Activated gamma-delta T cell (primary cell): ENCODE results near the gene VEZF1.

ENCODE experiments used
- DNase-seq: peaks from one replicate; lab custom pipeline; 2025; lab: John Stamatoyannopoulos, UW

Gene VEZF1

DNA sequence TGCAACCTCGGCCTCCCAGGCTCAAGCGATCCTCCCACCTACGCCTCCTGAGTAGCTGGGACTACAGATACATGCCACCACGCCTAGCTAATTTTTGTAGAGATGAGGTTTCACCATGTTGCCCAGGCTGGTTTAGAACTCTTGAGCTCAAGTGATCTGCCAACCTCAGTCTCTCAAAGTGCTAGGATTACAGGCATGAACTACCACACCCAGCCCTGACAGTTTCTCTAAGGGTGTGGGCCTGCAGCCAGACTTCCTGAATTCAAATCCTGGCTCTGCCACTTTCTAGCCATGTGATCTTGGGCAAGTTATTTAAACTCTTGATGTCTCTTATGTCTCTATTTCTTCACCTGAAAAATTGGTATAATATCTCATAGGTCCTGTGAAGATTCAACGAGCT lies 38.4 kb downstream of the VEZF1 start:
- DNase-seq, result no peak

DNA sequence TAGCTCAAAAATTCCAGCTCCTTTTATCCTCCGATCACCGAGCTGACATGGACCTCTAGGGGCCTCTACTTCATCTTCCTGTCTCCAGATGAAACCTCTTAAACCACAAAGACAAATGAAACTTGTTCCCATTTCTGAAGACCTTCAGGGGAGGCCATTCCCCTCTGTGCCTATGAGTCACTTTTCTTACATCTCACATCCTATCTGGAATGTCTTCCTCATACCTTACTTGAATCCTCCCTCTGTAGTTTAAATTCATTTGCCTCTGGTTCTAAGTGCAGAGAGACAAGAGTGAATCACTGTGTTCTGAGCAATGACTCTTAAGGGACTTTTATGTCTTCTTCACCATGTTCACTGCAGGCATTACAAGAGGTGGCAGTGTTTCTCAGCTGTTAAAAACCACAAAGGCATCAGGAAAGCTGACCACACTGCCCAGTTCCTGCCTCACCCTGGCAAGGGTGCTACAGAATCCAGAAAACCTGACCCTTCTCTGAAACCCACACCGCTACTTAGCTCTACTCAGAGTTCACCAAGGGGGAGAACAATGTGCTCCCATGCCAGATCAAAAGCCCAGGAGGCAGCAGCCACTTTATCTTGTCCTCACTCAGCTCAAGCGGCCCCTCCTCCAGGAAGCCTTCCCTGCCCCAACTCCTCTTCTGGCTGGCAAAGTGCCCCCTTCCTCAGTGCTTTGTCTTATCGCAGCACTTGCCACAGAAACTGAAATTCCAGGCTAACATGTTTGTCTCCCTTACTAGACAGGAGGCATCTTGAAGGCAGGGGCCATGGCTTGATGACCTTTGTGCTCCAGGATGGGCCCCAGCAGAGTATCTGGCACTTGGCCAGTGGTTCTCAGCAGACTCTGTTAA lies 39.3 kb downstream of the VEZF1 start:
- DNase-seq, result no peak

DNA sequence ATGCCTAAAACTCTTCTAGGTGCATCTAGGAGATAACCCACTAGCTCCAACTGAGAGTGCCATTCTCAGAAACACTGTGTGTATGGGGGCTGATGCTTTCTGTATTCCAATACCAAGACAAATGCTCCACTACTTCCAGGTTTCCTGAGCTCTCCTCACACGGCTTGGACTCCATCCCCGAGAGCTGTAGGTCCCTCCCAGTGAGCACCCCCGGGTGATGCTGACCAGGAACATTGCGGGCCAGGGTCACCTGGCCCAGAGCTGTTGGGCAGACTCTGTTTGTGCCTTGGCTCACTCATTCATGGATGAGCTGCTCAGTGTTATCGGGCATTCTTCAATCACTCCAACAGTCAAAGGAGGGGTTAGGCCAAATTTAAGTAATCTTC lies 39.9 kb downstream of the VEZF1 start:
- DNase-seq, result no peak

DNA sequence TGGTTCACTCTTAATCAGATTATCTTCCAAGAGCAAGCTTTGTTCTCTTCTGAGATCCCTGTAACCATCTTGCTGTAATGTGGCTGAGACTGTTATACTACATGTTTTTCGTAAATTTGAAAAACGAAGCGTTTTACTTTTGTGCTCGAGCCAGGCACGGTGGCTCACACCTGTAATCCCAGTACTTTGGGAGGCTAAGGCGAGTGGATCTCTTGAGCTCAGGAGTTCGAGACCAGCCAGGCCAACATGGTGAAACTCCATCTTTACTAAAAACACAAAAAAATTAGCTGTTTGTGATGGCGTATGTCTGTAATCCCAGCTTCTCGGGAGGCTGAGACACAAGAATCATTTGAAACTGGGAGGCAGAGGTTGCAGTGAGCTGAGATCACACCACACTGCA lies 40.7 kb downstream of the VEZF1 start:
- no peak for DNase-seq

DNA sequence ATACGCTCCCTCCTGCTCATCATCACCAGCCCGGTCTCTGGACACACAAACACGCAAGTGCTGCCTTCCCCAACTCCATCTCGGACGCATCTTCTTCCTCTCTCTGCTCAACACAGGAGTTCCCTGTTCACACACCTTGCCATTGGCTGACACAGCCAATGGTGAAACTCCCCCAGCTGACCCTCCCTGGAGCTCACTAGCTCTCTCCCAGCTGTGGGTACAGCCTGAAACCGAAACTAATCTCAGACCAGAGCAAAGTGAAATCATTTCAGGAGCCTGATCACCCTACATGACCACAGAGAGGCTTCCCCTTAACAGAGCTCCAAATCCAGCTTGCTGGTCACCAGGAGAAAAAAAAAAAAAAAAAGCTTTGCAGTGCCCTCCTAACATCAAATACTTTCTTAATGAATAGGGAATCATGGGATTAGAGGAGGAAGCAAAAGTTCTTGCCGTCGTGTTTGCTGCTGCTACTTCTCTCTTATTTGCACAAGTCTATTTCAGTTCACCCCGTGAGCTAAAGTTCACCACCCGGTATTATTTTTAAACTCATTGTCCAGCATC lies 41.2 kb downstream of the VEZF1 start:
- DNase-seq, result no peak

DNA sequence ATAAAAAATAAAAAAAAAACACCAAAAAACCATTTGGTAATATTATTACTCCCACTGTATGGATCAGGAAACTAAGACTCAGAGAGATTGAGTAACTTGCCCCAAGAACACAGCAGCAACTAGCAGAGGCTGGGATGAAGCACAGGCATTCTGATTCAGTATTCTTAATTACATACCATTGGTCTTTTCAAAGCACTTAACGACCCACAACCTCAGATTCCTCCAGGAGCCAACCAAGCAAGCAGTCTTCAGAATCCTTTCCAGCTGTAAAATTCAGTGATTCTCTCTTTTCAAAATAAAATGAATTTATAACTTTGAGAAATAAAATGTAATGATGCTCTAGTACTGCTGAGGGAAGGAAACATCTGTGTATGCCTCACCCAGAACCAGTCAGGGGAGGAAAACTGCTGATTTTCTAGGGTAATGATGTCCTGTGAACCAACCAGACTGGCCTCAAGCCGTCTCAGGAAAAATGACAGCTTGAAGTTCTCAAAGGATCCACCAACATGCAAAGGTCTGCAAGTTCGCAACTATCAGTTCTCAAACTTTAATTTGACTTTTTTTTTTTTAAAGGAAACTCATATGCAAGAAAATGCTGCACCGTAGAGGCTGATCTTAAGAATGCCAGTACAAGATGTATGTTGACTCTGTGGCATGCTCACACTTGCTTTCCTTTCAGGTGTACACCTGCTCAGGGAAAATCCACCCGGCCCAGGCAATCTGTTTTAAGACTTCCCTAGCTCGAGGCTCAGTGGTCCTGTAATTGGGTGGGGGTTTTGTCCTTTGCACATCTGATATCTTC lies 41.9 kb downstream of the VEZF1 start:
- no peak for DNase-seq

DNA sequence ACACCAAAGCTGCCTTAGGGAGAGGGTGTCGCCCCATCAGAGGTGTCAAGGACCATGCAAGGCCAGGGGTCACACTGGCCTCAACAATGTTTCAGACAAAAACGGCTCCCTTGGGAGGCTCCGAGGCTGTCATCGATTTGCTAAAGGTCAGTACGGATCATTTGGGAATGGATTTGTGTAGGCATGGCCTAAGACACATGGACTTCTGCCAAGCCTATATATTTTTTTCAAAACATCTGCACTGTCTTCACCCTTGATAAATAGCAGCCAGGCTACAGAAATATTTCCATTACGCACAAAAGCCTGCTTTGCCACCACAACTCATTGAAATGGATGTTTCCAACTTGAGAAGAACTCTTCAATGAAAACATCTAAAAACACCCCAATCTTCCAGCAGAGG lies 43.1 kb downstream of the VEZF1 start:
- no peak for DNase-seq

DNA sequence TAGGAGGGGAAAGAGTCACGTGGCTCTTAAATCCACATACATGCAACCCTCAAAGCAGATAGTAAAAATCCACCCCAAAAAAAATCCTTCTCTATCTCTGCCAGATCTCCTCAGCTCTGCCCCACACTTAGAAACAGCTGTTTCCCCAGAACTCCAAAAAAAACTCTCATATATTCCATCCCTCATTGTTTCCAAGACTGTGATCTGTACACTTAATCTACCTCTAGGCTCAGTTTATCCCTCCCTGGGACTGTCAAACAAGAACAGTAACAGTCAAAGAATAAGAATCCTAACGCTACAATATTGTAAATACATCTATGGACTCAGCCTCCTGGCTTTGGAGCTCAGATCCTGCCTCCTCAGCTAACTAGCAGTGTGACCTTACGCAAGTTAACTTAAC lies 44.4 kb downstream of the VEZF1 start:
- no peak for DNase-seq

DNA sequence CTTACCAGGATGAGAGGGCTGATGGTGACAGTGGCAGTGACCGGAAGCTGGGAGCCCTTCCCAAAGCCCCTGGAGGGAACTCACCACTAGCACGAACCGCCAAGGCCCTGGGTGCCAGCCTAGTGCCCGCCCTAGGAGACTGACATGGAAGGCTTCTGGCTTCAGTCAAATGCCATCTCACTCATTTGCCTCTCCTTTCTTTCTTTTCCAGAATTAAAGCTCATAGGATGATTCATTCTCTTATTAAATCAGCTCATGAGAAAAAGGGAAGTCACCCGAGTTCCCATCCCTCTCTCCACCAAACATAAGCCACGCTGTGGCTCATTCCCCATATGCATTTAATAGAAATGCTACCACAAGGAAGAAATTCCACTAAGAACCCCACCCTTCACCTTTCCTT lies 44.9 kb downstream of the VEZF1 start:
- no peak for DNase-seq

DNA sequence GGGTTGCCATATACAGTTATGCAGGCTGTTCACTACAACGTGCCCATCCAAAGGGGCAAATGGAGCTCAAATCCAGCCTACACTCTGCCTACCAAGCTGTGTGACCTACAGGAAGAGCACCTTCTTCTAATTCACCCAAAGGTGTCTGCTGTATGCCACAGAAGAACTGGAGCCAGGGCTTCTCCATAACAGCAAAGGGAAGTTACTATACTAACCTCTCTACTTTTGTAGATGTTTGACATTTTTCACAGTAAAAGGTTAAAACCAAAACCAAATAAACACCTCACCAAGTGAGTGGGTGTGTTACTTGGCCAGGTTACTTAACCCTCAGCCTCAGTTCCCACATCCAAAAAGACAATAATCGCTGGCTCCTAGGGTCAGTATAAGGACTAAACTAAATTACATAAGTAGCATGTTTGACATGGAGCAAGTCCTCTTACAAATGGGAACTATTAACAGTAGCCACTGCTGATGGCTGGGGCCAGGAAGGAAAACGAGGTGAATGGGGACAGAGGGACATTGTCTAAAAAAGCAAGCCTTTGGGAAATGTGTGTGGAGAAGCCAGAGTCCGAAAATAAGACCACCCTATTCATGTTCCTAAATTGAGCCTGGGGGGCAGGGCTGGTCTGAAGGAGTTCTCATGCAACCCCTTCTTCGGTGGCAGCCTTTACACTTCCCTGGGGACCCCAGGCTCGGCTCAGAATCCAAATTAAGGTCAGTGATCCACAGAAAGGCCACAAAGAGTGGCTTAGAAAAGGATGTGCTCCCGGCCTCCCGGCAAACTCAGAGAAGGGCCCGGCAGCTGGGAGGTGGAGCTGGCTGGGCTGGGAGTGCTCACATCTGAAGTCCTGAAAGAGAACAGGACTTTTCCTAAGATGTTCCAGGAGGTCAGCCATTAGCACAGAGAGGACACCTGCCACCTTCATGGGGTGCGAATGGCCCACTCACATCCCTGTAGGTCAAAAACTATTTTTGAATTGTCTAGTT lies 46.4 kb downstream of the VEZF1 start:
- no peak for DNase-seq

DNA sequence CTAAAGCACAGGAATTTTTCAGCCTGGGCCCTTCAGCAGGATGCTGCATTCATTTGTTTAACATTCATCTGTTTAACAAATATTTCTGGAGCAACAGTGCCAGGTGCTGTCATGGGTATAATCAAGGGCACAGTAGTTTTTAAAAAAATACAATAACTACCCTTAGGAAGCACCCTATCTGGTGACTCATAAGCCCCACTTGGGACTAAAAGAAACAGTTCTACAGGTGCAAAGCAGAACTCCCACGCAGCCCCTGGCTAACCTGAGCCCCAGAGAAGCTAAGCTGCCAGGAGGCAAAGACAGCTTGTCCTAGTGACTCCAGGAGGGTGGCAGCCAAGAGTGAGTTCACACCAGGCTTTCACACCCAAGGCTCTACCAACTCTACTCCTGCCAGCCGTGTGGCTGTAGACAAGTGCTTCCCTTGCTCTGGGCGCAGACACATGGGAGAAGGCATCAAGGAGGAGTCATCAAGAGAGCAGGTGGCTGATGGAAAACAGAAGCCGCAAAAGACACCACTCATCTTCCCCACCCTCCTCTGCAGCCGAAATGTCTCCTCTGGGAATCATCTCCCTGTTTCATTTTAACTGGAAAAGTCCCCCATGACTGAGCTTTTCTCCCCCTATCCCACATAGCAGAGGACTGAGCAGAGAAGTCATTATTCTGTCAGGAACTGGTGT lies 47.3 kb downstream of the VEZF1 start:
- no peak for DNase-seq

DNA sequence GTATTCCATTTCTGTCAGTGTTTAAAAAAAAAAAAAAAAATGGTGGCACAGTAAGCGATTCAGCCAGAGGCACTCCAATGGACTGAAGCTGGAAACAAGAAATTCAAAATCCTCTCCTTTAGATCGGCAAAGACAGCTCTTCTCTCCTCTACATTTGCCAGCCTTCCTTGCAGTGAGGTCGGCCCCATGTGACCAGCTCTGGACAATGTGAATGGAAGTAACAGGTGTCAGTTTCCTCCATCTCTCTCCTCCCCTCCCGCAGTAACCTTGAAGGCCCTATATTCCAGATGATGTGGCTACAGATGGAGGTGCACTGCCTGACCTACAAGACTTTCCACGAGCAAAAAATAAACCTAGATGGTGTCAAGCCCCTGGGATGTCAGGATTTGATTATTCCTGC lies 47.8 kb downstream of the VEZF1 start:
- no peak for DNase-seq

DNA sequence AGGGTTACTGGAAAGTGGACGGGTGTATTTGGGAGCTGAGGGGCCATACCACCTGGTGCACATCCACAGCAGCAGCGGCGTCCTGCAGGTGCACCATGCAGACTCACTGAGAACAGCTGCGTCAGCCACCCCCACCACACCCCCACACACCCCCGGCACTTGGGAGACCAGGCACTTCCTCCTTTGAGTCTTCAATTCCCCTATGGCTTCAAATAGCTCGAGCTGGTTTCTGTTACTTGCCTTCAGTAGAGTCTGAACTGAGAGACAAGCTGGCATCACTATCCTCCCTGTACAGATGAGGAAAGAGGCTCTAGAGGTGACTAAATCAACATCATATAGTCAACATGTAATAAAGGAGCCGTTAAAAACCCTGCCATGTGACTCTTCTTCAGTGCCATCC lies 48.3 kb downstream of the VEZF1 start:
- DNase-seq, result no peak

DNA sequence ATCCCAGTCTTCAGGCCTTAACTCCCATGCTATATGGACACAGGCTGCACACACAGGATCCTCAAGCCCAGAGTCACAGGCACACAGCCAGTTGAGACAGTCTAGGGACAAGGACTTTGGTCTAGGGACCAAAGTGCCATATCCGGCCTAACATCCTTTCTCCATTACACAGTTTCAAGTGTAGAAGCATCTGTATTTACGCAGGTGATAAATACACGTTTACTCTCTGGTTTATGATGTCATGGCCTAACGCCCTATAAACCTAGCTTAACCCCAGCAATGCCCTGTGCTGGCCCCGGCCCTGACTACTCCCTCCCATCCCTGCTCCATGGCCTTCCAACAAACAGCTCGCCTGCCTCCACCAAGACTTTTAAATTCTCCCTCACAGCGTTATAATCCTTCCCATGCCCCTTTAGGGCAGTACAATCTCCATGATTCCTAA lies 50.0 kb downstream of the VEZF1 start:
- no peak for DNase-seq

DNA sequence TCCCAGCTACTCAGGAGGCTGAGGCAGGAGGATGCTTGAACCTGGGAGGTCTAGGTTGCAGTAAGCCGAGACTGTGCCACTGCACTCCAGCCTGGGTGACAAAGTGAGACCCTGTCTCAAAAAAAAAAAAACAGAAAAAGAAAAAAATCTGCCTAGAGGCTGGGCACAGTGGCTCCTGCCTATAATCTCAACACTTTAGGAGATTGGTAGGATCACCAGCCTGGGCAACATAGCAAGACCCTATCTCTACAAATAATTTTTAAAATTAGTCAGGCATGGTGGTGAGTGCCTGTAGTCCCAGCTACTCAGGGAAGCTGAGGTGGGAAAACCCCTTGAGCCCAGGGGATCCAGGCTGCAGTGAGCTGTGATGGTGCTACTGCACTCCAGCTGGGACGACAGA lies 50.6 kb downstream of the VEZF1 start:
- DNase-seq, result no peak

DNA sequence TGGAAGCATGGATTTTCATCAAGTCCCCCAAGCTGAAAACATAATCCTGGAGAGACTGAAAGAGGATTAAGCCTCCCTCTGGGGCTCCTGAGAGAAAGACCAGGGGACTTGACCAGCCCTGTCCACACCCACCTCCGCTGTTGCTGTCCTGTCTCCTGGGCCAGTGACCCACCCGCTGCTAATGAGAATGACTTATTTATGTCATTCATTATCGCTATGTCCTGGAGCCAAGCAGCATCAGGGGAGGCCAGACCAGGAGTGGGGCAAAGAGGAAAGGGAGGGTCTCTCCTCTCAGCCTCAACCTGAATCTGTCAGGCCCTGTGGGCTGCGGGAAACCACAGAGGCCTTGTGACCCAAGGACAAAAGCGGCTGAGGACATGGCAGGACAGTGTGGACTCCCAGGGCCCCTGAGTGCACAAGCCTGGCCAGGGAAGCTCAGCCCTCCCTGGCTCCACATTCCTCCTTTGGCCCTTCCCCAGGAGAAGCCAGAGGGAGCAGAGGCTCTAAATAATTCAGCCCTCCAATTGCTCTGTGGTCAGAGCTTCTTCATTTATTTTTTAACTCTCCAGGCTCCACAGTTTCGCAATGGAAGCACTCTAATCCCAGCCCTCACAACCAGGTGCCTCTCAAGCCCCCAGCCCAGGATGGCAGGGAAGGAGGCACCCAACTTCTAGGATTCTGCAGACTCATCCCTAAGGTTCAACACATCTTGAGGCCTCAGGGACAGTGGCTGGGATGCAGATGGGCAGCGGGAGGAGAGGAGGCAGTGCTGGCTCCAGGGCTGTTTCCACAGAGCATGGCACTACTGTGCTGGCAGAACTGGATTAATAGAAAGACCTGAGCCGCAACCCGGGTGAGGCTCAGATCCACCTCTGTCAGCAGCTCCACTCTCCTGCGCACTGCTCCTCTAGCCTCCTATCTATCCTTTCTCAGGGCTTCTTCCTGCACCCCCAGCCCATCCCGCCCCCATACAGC lies 51.9 kb downstream of the VEZF1 start:
- no peak for DNase-seq

DNA sequence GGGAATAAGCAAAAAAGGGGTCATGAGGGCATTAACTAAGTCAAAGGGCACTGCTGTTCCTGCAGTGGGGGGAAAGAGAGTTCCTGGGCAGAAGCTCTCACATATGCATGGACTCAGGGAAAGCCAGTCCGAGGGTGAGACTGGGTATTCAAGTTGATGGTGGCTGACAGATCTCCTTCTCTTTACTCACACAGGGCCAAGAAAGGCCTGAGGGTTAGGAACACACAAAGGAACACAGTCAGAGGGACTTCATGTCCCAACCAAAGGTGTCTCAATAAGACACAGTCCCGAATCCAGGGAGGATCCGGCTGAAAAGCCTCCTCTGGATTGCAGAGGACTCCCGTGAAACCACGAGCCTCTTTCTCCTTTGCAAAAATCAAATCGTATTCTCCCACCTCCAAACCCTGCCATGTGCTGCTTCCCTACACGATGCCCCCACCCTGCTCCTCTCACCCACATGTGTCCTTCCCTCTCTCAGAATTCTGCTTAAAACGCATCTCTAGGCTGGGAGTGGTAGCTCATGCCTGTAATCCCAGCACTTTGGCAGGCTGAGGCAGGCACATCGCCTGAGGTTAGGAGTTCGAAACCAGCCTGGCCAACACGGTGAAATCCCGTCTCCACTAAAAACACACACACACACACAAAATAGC lies 56.4 kb downstream of the VEZF1 start:
- no peak for DNase-seq

DNA sequence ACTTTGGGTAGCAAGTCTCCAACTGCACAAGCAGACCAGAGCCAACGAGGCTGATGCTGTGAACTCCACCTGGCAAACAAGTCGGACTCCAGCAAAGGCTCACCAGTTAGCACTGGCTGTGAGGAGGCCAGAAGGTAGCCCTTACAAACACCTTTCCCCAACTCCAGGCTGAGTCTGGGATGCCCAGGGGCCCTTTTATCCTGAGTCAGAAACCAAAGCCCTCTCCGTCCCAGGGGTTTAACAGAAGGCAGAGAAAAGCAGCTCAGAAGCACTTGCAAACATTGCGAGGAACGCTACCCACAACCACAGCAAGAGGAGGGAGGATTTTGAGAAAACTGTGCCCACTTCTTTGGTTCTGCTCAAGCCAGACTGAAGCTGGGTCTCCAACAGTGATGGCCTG lies 57.8 kb downstream of the VEZF1 start:
- no peak for DNase-seq

DNA sequence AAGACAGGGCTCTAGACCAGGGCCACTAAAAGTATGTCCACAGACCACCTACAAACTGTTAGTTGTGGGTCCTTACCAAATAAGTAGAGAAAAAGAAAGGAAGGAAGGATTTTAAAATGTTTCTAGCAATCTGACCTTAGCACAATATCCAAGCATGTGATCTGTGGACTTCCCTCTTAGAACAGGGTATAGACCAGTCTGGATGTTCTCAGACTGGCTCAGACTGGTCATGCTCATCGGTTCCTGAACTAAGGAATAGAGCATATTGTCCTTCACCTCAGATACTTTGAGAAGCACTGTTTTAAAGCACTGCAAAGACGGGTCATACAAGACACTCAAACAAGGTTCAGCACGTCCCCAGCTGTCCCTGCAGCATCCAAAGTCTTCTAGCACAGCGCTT lies 58.7 kb downstream of the VEZF1 start:
- DNase-seq, result no peak
